ENCODE results near the gene ASCC3.

The ASCC3 gene

GRCh38 chr6:100785982-100786381 lies 95.1 kb downstream of the ASCC3 start:
- Histone ChIP-seq H4K20me1 (ENCODE audit: insufficient read depth, low read length) (no peaks in the 10 kb centered on the region), H3K4me3 (ENCODE audit: low read depth, low read length, poor library complexity, severe bottlenecking) (no peak overlapping the region), H3K9me2 (ENCODE audit: low read depth, low read length) (no peaks in the 10 kb centered on the region), H3K4me1 (ENCODE audit: insufficient read depth, low read length, severe bottlenecking) (no peaks in the 10 kb centered on the region), H2AFZ (ENCODE audit: low read length) (no peak overlapping the region), H3K79me2 (ENCODE audit: insufficient read depth, low read length) (no peaks in the 10 kb centered on the region), H3K27me3 (ENCODE audit: insufficient read depth, low read length) (no peaks in the 10 kb centered on the region), H3K9ac (ENCODE audit: low read length) (no peak overlapping the region), H3K4me2 (ENCODE audit: low read length) (no peak overlapping the region), H3K9me3 (ENCODE audit: low read length) (no peaks in the 10 kb centered on the region; the same call in 1 of the 2 replicates), H3K27ac (ENCODE audit: low read depth, low read length, poor library complexity, severe bottlenecking) (no peak overlapping the region), H3F3A (ENCODE audit: insufficient read depth, low read length) (no peaks in the 10 kb centered on the region), H3K36me3 (ENCODE audit: insufficient read depth, low read length) (peaks cover 11% of the 10 kb centered on the region; the same call in 1 of the 2 replicates)
- no peak for TF ChIP-seq CTCF (IDR thresholded peaks at IDR 0.05; ENCODE audit: low read length)
- no peak for TF ChIP-seq EZH2 (IDR thresholded peaks at IDR 0.05; ENCODE audit: borderline replicate concordance, low read length)

GRCh38 chr6:100780648-100781047 lies 100.5 kb downstream of the ASCC3 start:
- no peaks in the 10 kb centered on the region for H3K79me2 ChIP-seq (ENCODE audit: insufficient read depth, low read length)
- H3F3A ChIP-seq (ENCODE audit: insufficient read depth, low read length) = no peaks in the 10 kb centered on the region
- no peaks in the 10 kb centered on the region for H3K9me3 ChIP-seq (ENCODE audit: low read length)
- H4K20me1 ChIP-seq (ENCODE audit: insufficient read depth, low read length) = no peaks in the 10 kb centered on the region
- H3K9me2 ChIP-seq (ENCODE audit: low read depth, low read length) = no peaks in the 10 kb centered on the region
- H3K36me3 ChIP-seq (ENCODE audit: insufficient read depth, low read length) = no peaks in the 10 kb centered on the region
- no peak overlapping the region for H2AFZ ChIP-seq (ENCODE audit: low read length)
- no peaks in the 10 kb centered on the region for H3K27me3 ChIP-seq (ENCODE audit: insufficient read depth, low read length)
- H3K27ac ChIP-seq (ENCODE audit: low read depth, low read length, poor library complexity, severe bottlenecking) = no peak overlapping the region
- no peak overlapping the region for H3K4me3 ChIP-seq (ENCODE audit: low read depth, low read length, poor library complexity, severe bottlenecking)
- H3K9ac ChIP-seq (ENCODE audit: low read length) = no peak overlapping the region
- no peak overlapping the region for H3K4me2 ChIP-seq (ENCODE audit: low read length)
- no peaks in the 10 kb centered on the region for H3K4me1 ChIP-seq (ENCODE audit: insufficient read depth, low read length, severe bottlenecking)
- no peak for TF ChIP-seq EZH2 (IDR thresholded peaks at IDR 0.05; ENCODE audit: borderline replicate concordance, low read length)
- no peak for TF ChIP-seq CTCF (IDR thresholded peaks at IDR 0.05; ENCODE audit: low read length)

- H3F3A ChIP-seq (ENCODE audit: insufficient read depth, low read length) = no peaks in the 10 kb centered on the region
- no peak overlapping the region for H3K27ac ChIP-seq (ENCODE audit: low read depth, low read length, poor library complexity, severe bottlenecking)
- H3K27me3 ChIP-seq (ENCODE audit: insufficient read depth, low read length) = no peaks in the 10 kb centered on the region
- no peak overlapping the region for H3K4me3 ChIP-seq (ENCODE audit: low read depth, low read length, poor library complexity, severe bottlenecking)
- no peaks in the 10 kb centered on the region for H3K9me2 ChIP-seq (ENCODE audit: low read depth, low read length)
- H3K4me2 ChIP-seq (ENCODE audit: low read length) = no peak overlapping the region
- H3K36me3 ChIP-seq (ENCODE audit: insufficient read depth, low read length) = no peaks in the 10 kb centered on the region
- H3K4me1 ChIP-seq (ENCODE audit: insufficient read depth, low read length, severe bottlenecking) = no peaks in the 10 kb centered on the region
- no peak overlapping the region for H2AFZ ChIP-seq (ENCODE audit: low read length)
- H4K20me1 ChIP-seq (ENCODE audit: insufficient read depth, low read length) = no peaks in the 10 kb centered on the region
- H3K79me2 ChIP-seq (ENCODE audit: insufficient read depth, low read length) = no peaks in the 10 kb centered on the region
- H3K9me3 ChIP-seq (ENCODE audit: low read length) = no peaks in the 10 kb centered on the region
- no peak overlapping the region for H3K9ac ChIP-seq (ENCODE audit: low read length)
- TF ChIP-seq CTCF (IDR thresholded peaks at IDR 0.05; ENCODE audit: low read length) = peak; percentile 10; the same call in 1 of the 2 replicates
- TF ChIP-seq EZH2 (IDR thresholded peaks at IDR 0.05; ENCODE audit: borderline replicate concordance, low read length) = no peak
Measured at GRCh38 chr6:100775667-100776066, 105.5 kb downstream of the ASCC3 start.

Measured in OCI-LY1 (cell line).